ENCODE data around the gene APLNR.

The APLNR gene

DNA sequence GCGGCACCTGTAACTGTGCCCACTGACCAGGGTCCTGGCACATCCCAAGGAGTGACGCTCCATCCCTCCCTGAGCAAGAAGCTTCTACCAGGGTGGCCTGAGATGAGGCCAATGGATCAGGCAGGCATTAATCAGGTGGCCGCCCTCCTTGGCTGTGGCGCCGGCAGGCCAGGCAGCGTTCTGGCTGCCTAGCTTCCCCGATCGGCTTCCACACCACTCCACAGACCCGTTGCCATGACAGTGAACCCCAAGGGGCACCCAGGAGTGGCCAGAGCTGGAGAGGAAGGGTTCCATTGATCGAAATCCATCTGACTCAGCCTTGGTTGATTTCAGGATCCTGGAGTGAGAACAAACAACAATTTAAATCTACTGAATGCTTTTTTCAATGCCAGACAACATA, 34.8 kb downstream of the APLNR start:
- TF ChIP-seq, protein P1, sequence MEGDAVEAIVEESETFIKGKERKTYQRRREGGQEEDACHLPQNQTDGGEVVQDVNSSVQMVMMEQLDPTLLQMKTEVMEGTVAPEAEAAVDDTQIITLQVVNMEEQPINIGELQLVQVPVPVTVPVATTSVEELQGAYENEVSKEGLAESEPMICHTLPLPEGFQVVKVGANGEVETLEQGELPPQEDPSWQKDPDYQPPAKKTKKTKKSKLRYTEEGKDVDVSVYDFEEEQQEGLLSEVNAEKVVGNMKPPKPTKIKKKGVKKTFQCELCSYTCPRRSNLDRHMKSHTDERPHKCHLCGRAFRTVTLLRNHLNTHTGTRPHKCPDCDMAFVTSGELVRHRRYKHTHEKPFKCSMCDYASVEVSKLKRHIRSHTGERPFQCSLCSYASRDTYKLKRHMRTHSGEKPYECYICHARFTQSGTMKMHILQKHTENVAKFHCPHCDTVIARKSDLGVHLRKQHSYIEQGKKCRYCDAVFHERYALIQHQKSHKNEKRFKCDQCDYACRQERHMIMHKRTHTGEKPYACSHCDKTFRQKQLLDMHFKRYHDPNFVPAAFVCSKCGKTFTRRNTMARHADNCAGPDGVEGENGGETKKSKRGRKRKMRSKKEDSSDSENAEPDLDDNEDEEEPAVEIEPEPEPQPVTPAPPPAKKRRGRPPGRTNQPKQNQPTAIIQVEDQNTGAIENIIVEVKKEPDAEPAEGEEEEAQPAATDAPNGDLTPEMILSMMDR (IDR thresholded peaks at IDR 0.05; ENCODE audit: control insufficient read depth, insufficient read depth, low read depth, low read length, missing control alignments) = no peak
- H3K4me3 ChIP-seq (ENCODE audit: control insufficient read depth, low read depth, low read length) = no peak overlapping the region
- DNase-seq (ENCODE audit: low read depth) = no peak

DNA sequence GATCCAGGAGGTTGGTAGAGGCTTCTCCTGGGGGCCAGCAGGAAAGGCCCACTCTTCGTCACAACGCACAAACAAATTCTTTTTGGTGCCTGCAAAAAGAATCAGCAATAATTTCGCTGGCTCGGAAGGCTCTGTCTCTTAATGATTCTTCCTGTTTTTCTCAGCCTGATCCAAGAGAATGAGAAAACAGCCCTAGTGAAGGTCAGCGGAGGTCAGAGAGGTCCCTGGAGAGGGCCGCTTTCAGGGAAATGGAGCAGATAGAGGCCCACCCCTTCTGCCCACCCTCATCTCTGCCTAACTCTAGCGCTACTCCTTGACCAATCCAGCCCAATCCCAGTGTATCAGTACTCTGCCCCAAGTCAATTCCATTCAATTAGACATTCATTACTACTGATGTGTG, 36.1 kb downstream of the APLNR start:
- DNase-seq (ENCODE audit: low read depth) = no peak
- H3K4me3 ChIP-seq (ENCODE audit: control insufficient read depth, low read depth, low read length) = no peak overlapping the region
- TF ChIP-seq, protein P1 (IDR thresholded peaks at IDR 0.05; ENCODE audit: control insufficient read depth, insufficient read depth, low read depth, low read length, missing control alignments) = no peak

DNA sequence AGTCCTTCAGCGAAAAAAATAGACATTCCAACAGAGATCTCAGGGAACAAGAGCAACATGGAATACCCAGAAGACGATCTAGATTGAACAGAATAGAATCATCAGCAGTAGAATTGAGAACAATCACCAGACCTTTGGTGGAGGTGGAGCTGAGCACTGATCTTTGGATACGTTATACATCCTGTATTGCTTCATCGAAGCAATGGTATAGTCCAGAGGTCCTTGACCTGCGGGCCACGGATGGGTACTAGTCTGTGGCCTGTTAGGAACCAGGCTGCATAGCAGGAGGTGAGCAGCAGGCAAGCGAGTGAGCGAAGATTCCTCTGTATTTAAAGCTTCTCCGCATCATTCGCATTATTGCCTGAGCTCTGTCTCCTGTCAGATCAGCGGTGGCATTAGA, 37.7 kb downstream of the APLNR start:
- TF ChIP-seq, protein P1 (IDR thresholded peaks at IDR 0.05; ENCODE audit: control insufficient read depth, insufficient read depth, low read depth, low read length, missing control alignments) = no peak
- H3K4me3 ChIP-seq (ENCODE audit: control insufficient read depth, low read depth, low read length) = no peak overlapping the region
- DNase-seq (ENCODE audit: low read depth) = no peak

DNA sequence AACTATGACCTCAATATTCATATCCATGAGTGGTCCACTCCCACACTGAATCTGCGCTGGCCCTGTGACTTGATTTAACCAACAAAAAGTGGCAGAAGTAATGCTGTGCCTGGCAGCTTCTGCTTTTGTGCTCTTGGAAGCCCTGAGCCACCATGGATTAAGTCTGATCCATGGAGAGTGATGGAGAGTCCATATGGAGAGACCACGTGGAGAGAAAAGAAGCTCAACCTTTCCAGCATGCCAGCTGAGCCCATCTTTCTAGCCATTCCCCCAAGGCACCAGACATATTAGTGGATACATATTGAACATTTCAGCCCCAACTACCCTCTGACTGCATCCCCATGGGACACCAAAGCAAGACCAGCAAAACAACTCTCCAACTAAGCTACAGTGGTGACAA, 39.3 kb downstream of the APLNR start:
- no peak overlapping the region for H3K4me3 ChIP-seq (ENCODE audit: control insufficient read depth, low read depth, low read length)
- TF ChIP-seq, protein P1 (IDR thresholded peaks at IDR 0.05; ENCODE audit: control insufficient read depth, insufficient read depth, low read depth, low read length, missing control alignments) = no peak
- no peak for DNase-seq (ENCODE audit: low read depth)

DNA sequence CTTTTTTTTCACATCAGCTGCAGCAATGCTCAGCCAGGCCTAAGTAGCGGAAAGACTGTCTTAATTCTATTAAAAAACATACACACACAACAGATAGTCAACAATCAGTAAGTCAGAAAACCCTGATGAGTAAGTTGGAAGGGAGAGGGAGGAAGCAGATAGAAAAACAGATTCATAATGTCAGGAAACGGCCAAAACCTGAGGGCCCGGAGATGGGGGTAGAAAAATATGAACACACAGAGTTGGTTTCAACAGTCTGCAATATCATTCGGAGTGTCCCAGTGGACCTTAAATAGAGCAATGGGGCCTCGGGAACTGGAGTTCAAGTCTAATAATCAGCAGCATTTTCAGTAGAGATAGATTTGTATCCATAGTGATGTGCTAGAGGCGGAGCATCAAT, 40.5 kb downstream of the APLNR start:
- TF ChIP-seq, protein P1 (IDR thresholded peaks at IDR 0.05; ENCODE audit: control insufficient read depth, insufficient read depth, low read depth, low read length, missing control alignments) = no peak
- H3K4me3 ChIP-seq (ENCODE audit: control insufficient read depth, low read depth, low read length) = no peak overlapping the region
- DNase-seq (ENCODE audit: low read depth) = no peak

DNA sequence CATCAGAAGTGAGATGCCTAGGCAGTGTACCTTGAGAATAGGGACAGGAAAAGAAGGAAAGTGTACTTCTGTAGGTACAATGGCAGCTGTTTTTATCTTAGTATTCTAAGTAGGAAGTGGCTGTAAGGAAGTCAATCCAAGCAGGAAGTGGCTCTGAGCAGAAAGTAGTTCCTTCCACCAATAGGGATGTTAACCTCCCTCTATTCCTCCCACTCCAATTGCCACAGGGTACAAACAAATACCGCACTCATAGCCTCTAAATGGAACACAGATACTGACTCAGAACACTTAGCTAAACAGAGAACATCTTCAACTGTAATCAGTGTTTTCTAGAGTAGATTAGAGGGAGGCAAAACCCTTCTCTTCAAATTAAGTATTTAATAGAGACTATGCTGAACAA, 44.7 kb downstream of the APLNR start:
- DNase-seq (ENCODE audit: low read depth) = no peak
- TF ChIP-seq, protein P1 (IDR thresholded peaks at IDR 0.05; ENCODE audit: control insufficient read depth, insufficient read depth, low read depth, low read length, missing control alignments) = no peak
- H3K4me3 ChIP-seq (ENCODE audit: control insufficient read depth, low read depth, low read length) = no peak overlapping the region

All from AG09309 (cell line).